ENCODE measurements around the gene NUP98.
"Not testable (repeated sequence)": the region's sequence is repeated elsewhere in the genome, so short reads cannot be mapped to it uniquely, and the experiment has no call there.

The NUP98 gene

GRCh38 chr11:3669742-3670183 lies 127.6 kb downstream of the NUP98 start:
- no peak for DNase-seq (ENCODE audit: low read depth)

DNA sequence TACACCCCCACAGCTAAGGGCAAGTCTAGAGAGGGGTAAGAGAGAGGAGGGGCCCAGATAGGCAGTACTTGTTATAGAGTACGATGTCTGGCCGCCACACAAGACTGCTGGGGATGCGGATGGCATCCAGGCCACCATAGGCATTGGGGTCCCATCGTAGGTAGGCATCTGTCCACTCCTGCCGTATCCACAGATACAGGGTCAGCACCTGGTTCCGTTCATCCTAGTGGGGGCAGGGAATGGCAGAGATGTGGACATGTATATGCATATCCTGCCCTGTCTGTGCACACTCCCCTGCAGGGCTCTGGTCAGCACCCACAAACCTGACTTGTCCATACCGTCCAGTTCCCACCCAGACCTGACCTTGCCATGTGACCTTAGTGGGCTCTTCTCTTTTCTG lies 128.2 kb downstream of the NUP98 start:
- DNase-seq (ENCODE audit: low read depth) = no peak

DNA sequence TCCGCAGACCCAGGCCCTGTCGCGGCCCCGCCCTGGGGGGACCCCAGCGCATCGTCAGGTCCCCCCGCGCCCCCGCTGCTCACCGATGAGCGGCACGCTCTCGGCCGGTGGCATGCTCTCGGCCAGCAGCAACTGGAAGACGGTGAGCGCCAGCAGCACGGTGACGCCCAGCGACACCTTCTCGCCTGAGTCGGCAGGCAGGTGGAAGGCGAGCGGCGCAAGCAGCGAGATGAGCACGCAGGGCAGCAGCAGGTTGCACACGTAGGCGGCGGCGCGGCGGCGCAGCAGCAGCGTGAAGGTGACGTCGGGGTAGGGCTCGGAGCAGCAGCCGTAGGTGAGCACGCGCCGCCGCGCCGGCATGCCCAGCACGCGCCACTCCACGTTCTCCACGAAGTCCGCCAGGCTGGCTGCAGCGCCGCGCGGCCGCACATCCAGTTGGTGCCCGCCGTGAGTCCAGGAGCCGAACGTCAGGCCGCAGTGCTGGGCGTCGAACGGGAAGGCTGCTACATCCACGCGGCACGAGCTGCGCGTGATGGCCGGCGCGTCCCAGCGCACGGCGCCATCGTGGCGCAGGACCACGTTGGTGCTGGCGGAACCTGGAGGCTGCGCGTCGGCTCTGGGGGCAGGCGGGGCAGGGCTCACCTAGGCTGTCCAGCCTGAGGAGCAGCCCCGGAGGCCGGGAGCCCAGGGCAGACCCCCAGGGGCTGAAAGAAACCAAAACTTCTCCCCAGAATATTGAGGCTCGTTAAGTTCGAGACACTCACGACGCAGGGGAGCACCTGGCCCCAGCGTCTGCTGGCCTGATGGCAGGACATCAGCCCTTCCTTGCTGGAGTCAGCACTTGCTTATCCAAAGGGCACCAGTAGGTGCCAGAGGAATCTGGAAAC lies 130.0 kb downstream of the NUP98 start:
- DNase-seq (ENCODE audit: low read depth) = no peak

DNA sequence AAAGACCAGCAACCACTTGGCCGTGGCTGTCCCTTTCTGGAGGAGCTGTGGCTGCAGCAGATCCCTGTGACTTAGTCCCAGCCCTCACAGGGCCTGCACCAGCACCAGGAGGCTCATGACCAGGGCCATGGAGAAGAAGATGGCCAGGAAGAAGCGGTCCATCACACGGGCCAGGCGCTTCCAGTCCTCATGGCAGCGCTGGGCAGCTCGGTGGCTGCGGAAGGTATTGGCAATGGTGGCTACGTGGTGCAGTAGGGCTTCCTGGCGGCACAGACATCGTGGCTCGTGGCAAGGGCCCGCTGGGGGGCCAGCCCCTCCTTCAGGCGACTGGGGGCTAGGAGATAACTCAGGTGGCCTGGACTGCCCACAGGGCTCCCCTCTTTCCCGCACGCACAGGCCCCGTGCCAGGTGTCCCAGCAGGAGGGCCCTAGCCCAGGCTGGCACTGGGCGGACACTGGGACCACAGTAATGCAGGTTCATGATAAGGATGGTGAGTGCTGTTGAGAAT lies 131.3 kb downstream of the NUP98 start:
- DNase-seq (ENCODE audit: low read depth) = no peak

- no peak for DNase-seq (ENCODE audit: low read depth)
These were observed 131.9 kb downstream of the NUP98 start for GRCh38 chr11:3665336-3666022.

- DNase-seq (ENCODE audit: low read depth) = no peak
These were observed 133.2 kb downstream of the NUP98 start for GRCh38 chr11:3664032-3664630.

DNA sequence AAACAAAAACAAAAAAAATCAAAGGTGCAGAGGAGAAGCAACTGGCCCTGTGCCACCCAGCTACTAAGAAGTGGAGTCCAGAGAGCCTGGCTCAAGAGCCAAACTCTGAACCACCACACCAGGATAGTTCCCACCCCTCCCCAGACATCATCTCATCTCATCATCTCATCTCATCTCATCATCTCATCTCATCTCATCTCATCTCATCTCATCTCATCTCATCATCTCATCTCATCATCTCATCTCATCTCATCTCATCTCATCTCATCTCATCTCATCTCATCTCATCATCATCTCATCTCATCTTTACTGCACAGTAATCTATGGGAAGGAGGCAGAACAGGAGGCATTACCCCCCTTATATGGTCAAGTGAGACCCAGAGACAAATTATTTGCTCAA lies 134.5 kb downstream of the NUP98 start:
- no peak for DNase-seq (ENCODE audit: low read depth)

- no peak for DNase-seq (ENCODE audit: low read depth)
These were observed 136.4 kb downstream of the NUP98 start for GRCh38 chr11:3660960-3661359.

GRCh38 chr11:3659595-3660515 lies 137.5 kb downstream of the NUP98 start:
- DNase-seq (ENCODE audit: low read depth) = no peak

DNA sequence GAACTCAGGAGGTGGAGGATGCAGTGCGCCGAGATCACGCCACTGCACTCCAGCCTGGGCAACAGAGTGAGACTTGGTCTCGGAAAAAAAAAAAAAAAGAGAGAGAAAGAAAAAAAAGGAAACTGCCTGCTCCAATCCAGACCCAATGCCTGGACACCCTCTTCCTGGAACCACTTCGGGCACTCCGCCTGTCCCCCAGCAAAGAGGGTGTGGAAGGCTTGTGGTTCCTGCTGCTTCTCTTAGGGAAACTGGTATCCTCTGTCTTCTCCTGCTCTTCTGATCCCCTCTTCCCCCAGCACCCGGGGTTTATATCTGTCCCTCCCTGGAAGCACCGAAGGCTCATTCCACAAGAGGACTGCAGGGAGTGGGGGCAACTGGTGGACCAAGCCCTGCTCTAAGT lies 139.1 kb downstream of the NUP98 start:
- no peak for DNase-seq (ENCODE audit: low read depth)

DNA sequence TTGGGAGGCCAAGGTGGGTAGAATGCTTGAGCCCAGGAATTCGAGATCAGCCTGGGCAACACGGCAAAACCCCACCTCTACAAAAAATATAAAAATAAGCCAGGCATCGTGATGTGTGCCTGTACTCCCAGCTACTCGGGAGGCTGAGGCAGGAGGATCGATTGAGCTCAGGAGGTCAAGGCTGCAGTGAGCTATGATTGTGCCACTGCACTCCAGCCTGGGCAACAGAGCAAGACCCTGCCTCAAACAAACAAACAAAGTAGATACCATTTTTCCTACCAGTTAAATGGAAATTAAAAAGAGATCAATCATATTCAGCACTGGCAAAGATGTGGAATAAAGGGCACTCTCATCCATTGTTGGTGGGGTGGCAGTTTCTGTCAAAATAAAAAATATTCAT lies 140.0 kb downstream of the NUP98 start:
- DNase-seq (ENCODE audit: low read depth) = not testable (repeated sequence)

DNA sequence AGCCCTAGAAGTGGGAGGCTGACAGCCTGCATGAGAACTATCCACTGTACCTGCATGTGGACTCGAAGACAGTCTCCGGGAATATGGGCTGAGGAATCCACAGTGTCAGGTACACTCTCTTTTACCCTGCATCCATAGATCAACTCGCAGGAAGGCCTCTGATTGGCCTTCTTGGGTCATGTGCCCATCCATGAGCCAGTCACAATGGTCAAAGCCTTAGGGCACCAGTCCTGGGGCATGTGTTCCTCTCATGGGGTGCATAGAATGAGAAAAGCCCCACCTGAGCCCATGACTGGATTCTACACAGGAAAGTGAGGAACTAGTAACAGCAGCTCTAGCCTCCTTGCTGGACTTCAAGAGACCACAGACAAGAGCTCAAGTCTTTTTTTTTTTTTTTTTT lies 141.8 kb downstream of the NUP98 start:
- no peak for DNase-seq (ENCODE audit: low read depth)

- DNase-seq (ENCODE audit: low read depth) = not testable (repeated sequence)
These were observed 144.8 kb downstream of the NUP98 start for GRCh38 chr11:3652514-3652913.

DNA sequence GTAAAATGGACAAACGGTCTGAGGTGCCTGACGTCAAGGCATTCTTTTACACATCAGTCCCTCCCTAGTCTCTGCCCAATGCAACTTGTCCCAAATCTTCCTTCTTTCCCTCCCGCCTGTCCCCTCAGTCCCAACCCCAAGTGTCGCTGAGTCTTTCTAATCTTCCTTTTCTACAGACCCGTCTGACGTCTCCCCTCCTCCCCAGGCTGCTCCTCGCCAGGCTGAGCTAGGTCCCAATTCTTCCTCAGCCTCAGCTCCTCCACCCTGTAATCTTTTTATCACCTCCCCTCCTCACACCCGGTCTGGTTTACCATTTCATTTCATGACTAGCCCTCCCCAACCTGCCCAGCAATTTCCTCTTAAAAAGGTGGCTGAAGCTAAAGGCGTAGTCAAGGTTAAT lies 148.0 kb downstream of the NUP98 start:
- DNase-seq (ENCODE audit: low read depth) = not testable (repeated sequence)

GRCh38 chr11:3648843-3649242 lies 148.5 kb downstream of the NUP98 start:
- DNase-seq (ENCODE audit: low read depth) = not testable (repeated sequence)

- DNase-seq (ENCODE audit: low read depth) = no peak
These were observed 151.8 kb downstream of the NUP98 start for GRCh38 chr11:3645552-3645951.

- DNase-seq (ENCODE audit: low read depth) = no peak
These were observed 152.5 kb downstream of the NUP98 start, which contains the start of gene ART1 for GRCh38 chr11:3644817-3645235. Gene ART1, plus strand, starts transcription at chr11:3645128. Its CDS starts 14,086 bp downstream, at chr11:3659214.

- DNase-seq (ENCODE audit: low read depth) = not testable (repeated sequence)
These were observed 154.2 kb downstream of the NUP98 start for GRCh38 chr11:3643102-3643546.

GRCh38 chr11:3642071-3642951 lies 155.0 kb downstream of the NUP98 start:
- peak; percentile 74 for DNase-seq (ENCODE audit: low read depth)

DNA sequence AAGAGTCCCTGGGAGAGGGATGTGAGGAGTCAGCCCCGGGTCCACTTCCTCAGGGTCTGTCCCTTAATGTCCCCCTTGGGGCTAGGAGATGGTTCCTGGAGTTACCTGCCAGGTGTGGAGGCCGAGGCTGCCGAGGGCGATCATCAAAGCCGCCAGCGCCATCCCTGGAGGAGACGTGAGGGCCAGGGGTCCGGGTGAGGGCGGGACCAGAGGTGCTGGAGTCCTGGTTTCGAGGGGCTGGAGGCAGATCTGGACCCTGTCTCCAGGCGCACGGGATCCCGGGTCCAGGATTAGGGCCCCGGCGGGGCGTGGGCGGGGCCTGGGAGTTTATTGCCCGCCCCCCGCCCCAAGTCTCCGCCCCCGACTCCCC lies 155.7 kb downstream of the NUP98 start, which contains the start of gene ART5:
Gene ART5 (minus strand): TSS at position 292 of the 370 bp plus-strand sequence. CDS start 130 bp downstream, at position 162.
- DNase-seq (ENCODE audit: low read depth) = no peak
